ENCODE results near the gene UBE2E2.

The UBE2E2 gene

GRCh38 chr3:23623844-23624243, 420.7 kb downstream of the UBE2E2 start:
- no peak for DNase-seq (ENCODE audit: low spot score)

GRCh38 chr3:23624305-23624704, 421.2 kb downstream of the UBE2E2 start:
- no peak for DNase-seq (ENCODE audit: low spot score)

- DNase-seq (ENCODE audit: low spot score) = no peak
Observed at GRCh38 chr3:23626442-23626841, 423.3 kb downstream of the UBE2E2 start.

- no peak for DNase-seq (ENCODE audit: low spot score)
Observed at GRCh38 chr3:23629181-23629894, 426.2 kb downstream of the UBE2E2 start.

- DNase-seq (ENCODE audit: low spot score) = no peak
Observed at GRCh38 chr3:23633261-23633960, 430.3 kb downstream of the UBE2E2 start.

- DNase-seq (ENCODE audit: low spot score) = no peak
Observed at GRCh38 chr3:23637339-23637738, 434.2 kb downstream of the UBE2E2 start.

GRCh38 chr3:23640471-23641146, 437.5 kb downstream of the UBE2E2 start:
- no peak for DNase-seq (ENCODE audit: low spot score)

Data from AG08396 (cell line).